Keratinocyte (primary cell): Measurements from ENCODE around the gene MALRD1. TPM values are rescaled to one million over a fixed set of nuclear protein-coding genes. Genes with fewer than 3 reads are reported as not detected.
A peak's percentile ranks its signal among the peaks of the same experiment; 100 is the strongest.

Experiments
- DNase-seq: peaks from one replicate; pipeline ENCODE4 v3.0.0-alpha.2; 2011; ENCODE audit warnings: low read depth, missing footprints, low spot score
- FAIRE-seq: peaks from 2 replicates; lab custom pipeline; 2011; peaks lifted over from hg19 to GRCh38; lab: Jason Lieb, UNC
- H2AFZ ChIP-seq: 2 replicates; pipeline ENCODE4 v1.6.0; 2012; ENCODE audit warnings: low read length, control low read depth, inconsistent platforms; ENCODE audit not compliant: control insufficient read depth
- H3K27ac ChIP-seq: 2 replicates; pipeline ENCODE4 v1.5.1; 2011; ENCODE audit warnings: low read length; ENCODE audit not compliant: control insufficient read depth, insufficient read depth
- H3K27me3 ChIP-seq: 3 replicates; pipeline ENCODE4 v1.6.0; 2011; ENCODE audit warnings: low read length; ENCODE audit not compliant: control insufficient read depth, insufficient read depth; ENCODE audit errors: extremely low read depth
- H3K36me3 ChIP-seq, 2 experiments: 2 replicates in 1 of 2; 3 replicates in 1 of 2; pipeline ENCODE4 v1.5.1; 2011; ENCODE audit warnings: low read length in 2 of 2, mild to moderate bottlenecking in 1 of 2; ENCODE audit not compliant: control insufficient read depth in 2 of 2, insufficient read depth in 2 of 2; ENCODE audit errors: extremely low read depth in 1 of 2
- H3K4me1 ChIP-seq: 3 replicates; pipeline ENCODE4 v1.5.1; 2011; ENCODE audit warnings: low read length; ENCODE audit not compliant: control insufficient read depth, insufficient read depth; ENCODE audit errors: extremely low read depth
- H3K4me2 ChIP-seq: 3 replicates; pipeline ENCODE4 v1.6.0; 2011; ENCODE audit warnings: low read depth, low read length; ENCODE audit not compliant: control insufficient read depth, insufficient read depth; ENCODE audit errors: extremely low read depth
- H3K4me3 ChIP-seq, 3 experiments: fragments of 200-600 bp in 1 of 3; sonication (generic) in 1 of 3; 2 replicates in 2 of 3; 3 replicates in 1 of 3; pipeline ENCODE4 v1.5.1; 2011 to 2016; ENCODE audit warnings: low read length in 3 of 3, mild to moderate bottlenecking in 3 of 3, control low read depth in 2 of 3, inconsistent platforms in 1 of 3, low read depth in 1 of 3, mixed read lengths in 1 of 3, mixed run types in 1 of 3, moderate library complexity in 1 of 3; ENCODE audit not compliant: control insufficient read depth in 2 of 3, insufficient read depth in 2 of 3; ENCODE audit errors: extremely low read depth in 1 of 3
- H3K79me2 ChIP-seq: 2 replicates; pipeline ENCODE4 v1.6.0; 2012; ENCODE audit warnings: low read length; ENCODE audit not compliant: control insufficient read depth, insufficient read depth
- H3K9ac ChIP-seq: 3 replicates; pipeline ENCODE4 v1.6.0; 2011; ENCODE audit warnings: low read length; ENCODE audit not compliant: control insufficient read depth, insufficient read depth; ENCODE audit errors: extremely low read depth
- H3K9me1 ChIP-seq: 3 replicates; pipeline ENCODE4 v1.6.0; 2011; ENCODE audit warnings: low read length; ENCODE audit not compliant: control insufficient read depth, insufficient read depth; ENCODE audit errors: extremely low read depth
- H3K9me3 ChIP-seq: 2 replicates; pipeline ENCODE4 v1.5.1; 2012; ENCODE audit warnings: low read depth, low read length; ENCODE audit not compliant: control insufficient read depth
- H4K20me1 ChIP-seq: 3 replicates; pipeline ENCODE4 v1.6.0; 2011; ENCODE audit warnings: low read length; ENCODE audit not compliant: control insufficient read depth, insufficient read depth; ENCODE audit errors: extremely low read depth
- EZH2 ChIP-seq: IDR thresholded peaks from one replicate; pipeline ENCODE4 v1.6.1; 2012; ENCODE audit warnings: inconsistent platforms, mild to moderate bottlenecking, low read length, moderate library complexity
- dilution Hi-C: fragments of 300-500 bp; cut with MboI; formaldehyde crosslinking; loops from one replicate; pipeline ENCODE4 v1.7.0; 2020; ENCODE audit warnings: low sequenced_read_pairs; ENCODE audit not compliant: extremely low pct_ligation_motif_present
- polyA plus RNA-seq, 5 experiments: library from polyadenylated mRNA; depleted of rRNA in 3 of 5; stranded (reverse) in 3 of 5; stranded (forward) in 1 of 5; unstranded in 1 of 5; fragments of >200 nt; gene quantifications; 1 replicate in 1 of 5; 2 replicates in 3 of 5; 3 replicates in 1 of 5; pipeline versions ENCODE4 v1.2.1 to v1.2.3, GENCODE V29; 2011 to 2012; ENCODE audit warnings: missing spikeins in 2 of 5, low read depth in 1 of 5, low replicate concordance in 1 of 5
- TF ChIP-seq, protein P1 (sequence below), 3 experiments: IDR thresholded peaks in 1 of 3; conservative IDR thresholded peaks in 1 of 3; optimal IDR thresholded peaks in 1 of 3; 2 replicates in 2 of 3; 3 replicates in 1 of 3; pipeline versions ENCODE3 to v1.5.1; 2011; ENCODE audit warnings: low read length in 3 of 3, mild to moderate bottlenecking in 3 of 3, moderate library complexity in 2 of 3, control low read depth in 1 of 3, inconsistent platforms in 1 of 3; ENCODE audit not compliant: insufficient read depth in 2 of 3; ENCODE audit errors: extremely low read depth in 1 of 3

Gene MALRD1
- polyA plus RNA-seq, 1 donor (not counting 4 experiments of a cell fraction or from before 2014, with no cell fraction given): not detected

DNA sequence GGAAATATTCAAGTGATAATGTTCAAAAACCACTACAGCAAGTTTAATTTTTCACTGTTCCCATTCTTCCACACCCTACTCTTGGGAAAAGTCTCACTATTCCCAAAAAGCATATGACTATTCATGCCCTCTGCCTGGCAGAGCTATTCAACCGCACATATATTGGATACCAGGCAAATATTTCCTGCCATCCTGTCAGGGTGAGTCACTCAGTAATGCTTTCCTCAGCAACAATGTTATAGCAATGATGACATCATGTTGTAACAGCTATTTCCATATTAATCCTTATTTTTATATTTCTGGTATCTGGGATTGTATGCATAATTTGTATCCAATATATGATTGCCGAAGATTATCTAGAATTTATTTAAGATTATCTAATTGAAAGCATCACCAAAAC, 653.6 kb downstream of the MALRD1 start:
- peak; percentile 4 for DNase-seq
- TF ChIP-seq EZH2: no peak
- TF ChIP-seq, protein P1, sequence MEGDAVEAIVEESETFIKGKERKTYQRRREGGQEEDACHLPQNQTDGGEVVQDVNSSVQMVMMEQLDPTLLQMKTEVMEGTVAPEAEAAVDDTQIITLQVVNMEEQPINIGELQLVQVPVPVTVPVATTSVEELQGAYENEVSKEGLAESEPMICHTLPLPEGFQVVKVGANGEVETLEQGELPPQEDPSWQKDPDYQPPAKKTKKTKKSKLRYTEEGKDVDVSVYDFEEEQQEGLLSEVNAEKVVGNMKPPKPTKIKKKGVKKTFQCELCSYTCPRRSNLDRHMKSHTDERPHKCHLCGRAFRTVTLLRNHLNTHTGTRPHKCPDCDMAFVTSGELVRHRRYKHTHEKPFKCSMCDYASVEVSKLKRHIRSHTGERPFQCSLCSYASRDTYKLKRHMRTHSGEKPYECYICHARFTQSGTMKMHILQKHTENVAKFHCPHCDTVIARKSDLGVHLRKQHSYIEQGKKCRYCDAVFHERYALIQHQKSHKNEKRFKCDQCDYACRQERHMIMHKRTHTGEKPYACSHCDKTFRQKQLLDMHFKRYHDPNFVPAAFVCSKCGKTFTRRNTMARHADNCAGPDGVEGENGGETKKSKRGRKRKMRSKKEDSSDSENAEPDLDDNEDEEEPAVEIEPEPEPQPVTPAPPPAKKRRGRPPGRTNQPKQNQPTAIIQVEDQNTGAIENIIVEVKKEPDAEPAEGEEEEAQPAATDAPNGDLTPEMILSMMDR (optimal IDR thresholded peaks at IDR 0.05 in 1 of 3, IDR thresholded peaks at IDR 0.05 in 1 of 3, conservative IDR thresholded peaks at IDR 0.05 in 1 of 3; ENCODE audit: extremely low read depth in 1 of 3, insufficient read depth in 2 of 3, low read length in 3 of 3): no peak
- Histone ChIP-seq H3K79me2 (no peaks in the 10 kb centered on the region), H3K27ac (no peak overlapping the region), H3K4me2 (peak overlapping the region; percentile 27), H3K27me3 (no peaks in the 10 kb centered on the region), H3K9me3 (no peaks in the 10 kb centered on the region), H3K9me1 (no peaks in the 10 kb centered on the region), H3K4me3 (no peak overlapping the region), H2AFZ (no peak overlapping the region), H3K36me3 (no peaks in the 10 kb centered on the region), H3K4me1 (peaks cover 9% of the 10 kb centered on the region), H4K20me1 (no peaks in the 10 kb centered on the region), H3K9ac (no peak overlapping the region)
- peak; percentile 26 for FAIRE-seq
- dilution Hi-C loops: no loop called here

DNA sequence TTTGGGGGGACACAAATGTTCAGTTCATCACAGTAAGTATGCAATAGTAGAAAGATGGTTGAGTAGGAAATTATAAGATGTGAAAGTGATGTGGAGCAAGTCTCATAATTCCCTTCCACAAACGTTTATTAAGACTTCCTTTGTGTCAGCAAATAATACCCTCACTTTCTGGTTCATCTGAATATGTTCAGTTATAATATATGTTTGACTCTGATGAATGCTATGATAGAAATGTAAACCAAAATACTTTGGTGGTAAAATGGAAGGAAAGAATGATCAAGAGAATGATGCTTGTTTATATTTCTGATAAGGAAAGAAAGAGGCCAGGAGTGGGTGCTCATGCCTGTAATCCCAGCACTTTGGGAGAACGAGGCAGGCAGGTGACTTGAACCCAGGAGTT, 655.9 kb downstream of the MALRD1 start:
- dilution Hi-C loops: no loop called here
- Histone ChIP-seq H3K9ac (no peak overlapping the region), H3K79me2 (no peaks in the 10 kb centered on the region), H3K4me3 (no peak overlapping the region), H2AFZ (no peak overlapping the region), H3K27ac (no peak overlapping the region), H3K36me3 (no peaks in the 10 kb centered on the region), H3K4me2 (no peak overlapping the region), H3K4me1 (peaks cover 9% of the 10 kb centered on the region), H4K20me1 (no peaks in the 10 kb centered on the region), H3K9me3 (no peaks in the 10 kb centered on the region), H3K9me1 (no peaks in the 10 kb centered on the region), H3K27me3 (no peaks in the 10 kb centered on the region)
- no peak for DNase-seq
- FAIRE-seq: no peak
- TF ChIP-seq, protein P1 (optimal IDR thresholded peaks at IDR 0.05 in 1 of 3, IDR thresholded peaks at IDR 0.05 in 1 of 3, conservative IDR thresholded peaks at IDR 0.05 in 1 of 3; ENCODE audit: extremely low read depth in 1 of 3, insufficient read depth in 2 of 3, low read length in 3 of 3): no peak
- TF ChIP-seq EZH2: no peak
